Measurements from ENCODE around the gene HS6ST3. TPM values are rescaled to one million over a fixed set of nuclear protein-coding genes. Genes with fewer than 3 reads are reported as not detected.

The HS6ST3 gene
- total RNA-seq, 1 donor from 2014 or later = not detected

DNA sequence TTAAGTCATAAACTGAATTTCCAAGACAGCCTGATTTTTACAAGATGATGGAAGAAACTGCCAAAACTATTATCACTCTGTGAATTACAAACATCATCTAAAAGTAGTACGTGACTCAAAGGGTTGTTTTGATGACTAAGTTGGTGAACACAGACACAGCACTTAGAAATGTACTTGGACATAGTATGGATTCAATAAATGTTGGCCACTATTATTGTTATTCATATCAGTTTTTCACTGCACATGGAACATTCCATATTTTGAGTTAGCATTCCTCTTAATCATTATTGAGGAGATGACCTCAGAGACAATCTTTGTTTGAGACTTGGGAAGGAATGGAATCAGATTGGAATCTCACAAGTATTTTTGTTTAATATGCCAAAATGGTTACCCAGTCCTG lies 731.5 kb downstream of the HS6ST3 start:
- DNase-seq (ENCODE audit: low read depth) = no peak

DNA sequence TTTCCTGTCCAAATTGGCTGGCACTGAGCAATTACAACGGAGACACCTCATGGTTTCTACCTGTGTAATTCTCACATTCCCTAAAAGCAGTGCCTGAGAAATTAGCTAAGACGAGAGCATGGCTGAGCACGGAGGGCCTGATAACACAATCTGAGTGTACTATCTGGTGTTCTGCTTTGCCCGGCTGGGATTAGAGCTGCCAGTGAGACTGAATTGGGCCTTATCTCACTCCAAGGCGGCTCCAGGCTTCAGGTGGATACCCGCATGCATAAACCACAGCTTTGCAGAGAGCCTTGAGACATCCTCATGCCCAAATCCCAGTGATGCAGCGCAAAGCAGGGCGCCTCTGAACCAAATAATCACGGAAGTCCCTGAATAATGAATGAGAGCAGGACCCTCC lies 732.1 kb downstream of the HS6ST3 start:
- no peak for DNase-seq (ENCODE audit: low read depth)

DNA sequence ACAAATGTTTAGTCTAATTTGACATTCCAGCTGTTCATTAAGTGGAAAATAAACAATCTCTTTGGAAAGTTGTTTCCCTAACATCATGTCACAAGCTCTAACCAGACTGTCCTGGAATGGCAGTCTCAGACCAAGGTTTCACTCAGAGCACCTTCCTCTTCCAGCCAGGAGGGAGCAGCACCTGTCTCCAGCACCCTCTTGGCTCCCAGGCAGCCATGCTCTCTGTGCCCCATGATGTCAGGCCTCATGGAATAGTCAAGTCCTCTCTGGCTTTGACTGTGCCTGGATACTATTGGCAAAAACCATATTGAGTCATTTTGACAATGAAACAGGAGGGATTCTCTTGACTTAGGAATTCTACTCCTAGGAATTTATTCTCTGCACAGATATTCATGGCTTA lies 733.0 kb downstream of the HS6ST3 start:
- DNase-seq (ENCODE audit: low read depth) = peak; percentile 24

DNA sequence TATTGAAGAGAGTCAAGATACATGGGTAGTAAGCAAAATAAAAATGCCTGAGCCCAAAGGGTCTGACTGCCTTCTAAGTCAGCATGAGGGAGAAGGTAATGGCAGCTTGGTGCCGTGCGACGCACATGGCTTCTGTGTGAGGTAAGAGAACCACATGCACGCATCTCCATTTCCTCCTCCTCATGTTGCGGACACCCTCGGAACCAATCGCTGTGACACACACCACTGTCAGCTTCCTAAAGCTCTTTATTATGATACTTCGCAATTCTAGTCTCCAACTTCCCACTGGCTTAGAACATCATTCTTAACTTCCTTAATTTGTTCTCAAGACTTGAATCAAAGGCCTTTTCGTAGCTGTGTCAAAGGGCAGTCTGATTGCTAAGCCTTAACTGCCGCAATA lies 734.2 kb downstream of the HS6ST3 start:
- no peak for DNase-seq (ENCODE audit: low read depth)

DNA sequence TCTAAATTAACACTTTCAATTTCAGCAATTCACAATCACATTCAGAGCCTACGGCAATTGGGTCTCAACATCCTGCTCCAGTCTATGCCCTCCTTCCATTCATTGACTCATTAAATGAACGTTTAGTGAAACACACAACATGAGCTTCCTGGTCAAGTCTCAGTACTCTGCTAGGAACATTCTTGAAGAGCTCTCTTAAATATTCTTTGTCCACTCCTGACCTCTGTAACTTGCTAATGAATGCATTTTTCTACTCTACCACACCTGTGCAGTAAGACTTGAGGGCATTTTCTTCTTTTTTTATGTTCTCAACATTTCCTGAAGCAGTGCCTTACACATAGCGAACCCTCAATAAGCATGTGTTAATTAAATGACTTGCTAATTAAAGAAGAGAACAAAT lies 735.7 kb downstream of the HS6ST3 start:
- DNase-seq (ENCODE audit: low read depth) = no peak

DNA sequence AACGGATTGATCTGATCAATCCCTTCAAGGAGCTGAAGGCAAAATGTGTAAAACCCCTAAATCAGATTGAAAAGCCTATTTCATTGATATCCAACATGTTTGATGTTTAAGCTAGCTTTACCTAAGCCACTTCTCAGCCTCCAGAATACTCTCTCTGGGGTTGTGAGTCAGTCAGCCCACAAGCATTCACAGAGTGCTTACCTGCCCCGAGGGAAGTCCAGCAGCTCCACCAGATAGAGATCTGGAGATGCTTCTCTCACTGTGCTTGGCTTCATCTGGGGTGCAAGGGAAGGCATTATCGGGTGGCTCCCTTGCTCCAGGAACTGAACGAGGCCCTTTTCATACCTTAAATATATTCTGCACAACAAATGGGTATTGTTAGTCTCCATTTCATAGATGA lies 744.7 kb downstream of the HS6ST3 start:
- no peak for DNase-seq (ENCODE audit: low read depth)

DNA sequence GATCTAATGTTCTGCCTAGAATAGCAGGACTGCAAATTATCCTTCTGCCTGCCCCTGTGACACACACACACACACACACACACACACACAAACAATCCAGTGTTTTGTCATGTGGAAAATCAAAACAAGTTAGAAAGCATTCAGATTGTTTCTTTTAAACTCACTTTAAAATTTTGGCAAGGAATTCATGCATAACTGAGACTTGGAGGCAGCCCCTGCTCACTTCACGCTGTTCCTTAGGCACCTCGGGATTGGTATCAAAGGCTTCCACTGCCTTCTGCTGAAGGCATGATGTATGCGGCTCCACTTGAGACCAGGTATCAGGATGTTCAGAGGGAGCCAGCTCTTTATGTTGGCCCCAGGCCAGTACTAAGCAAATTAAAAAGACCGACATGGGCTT lies 745.6 kb downstream of the HS6ST3 start:
- DNase-seq (ENCODE audit: low read depth) = no peak

DNA sequence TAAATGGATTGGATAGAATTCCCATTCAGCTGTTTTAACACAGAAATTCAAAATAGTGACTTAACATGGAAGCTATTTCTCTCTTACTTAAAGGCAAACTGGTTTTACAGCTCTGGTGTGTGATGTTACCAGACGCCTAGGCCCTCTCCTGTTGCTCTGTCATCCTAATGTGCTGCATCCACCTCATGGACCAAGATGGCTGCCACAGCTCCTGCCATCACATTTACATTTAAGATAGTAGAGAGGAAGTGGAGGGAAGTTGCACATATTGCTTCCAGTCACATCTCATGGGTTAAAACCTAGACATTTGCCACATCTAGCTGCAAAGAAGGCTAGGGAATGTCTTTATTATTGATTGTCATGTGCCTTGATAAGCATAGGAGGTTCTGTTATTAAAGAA lies 746.8 kb downstream of the HS6ST3 start:
- no peak for DNase-seq (ENCODE audit: low read depth)

DNA sequence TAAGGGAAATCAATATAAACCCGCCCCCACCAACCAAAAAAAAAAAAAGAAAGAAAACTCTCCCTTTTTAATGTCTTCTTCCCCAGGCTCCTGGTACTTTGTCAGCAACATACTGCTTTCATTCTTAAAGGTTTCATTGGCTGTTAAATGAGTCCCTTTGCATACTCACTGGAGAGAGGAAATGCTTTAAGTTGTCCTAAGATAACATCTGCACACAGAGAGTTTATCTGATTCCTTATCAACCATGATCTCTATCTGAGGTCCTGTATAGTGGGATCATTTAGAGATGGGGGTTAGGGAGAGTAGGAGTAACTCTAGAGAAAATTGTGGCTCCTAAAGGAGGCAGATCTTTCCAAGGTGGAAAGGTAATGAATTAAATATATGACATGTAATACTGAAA lies 747.9 kb downstream of the HS6ST3 start:
- DNase-seq (ENCODE audit: low read depth) = no peak

DNA sequence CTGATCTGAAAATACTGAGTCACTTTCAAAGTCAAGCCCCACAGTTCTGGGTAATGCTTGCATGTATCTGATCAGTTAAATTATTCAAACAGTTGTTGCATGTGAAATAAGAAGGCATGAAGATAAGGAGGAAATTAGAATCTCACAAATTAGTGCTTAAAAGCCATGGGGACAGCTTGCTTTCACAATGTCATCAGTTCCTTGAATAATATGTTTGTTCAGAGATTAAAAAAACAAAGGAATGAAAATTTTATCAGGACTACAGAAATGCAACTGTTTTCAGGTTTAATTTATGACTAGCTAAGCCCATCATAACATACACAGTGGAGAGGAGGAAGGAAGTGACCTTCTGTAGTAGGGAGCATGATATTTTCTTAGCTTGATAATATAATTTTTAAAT lies 754.3 kb downstream of the HS6ST3 start:
- no peak for DNase-seq (ENCODE audit: low read depth)

DNA sequence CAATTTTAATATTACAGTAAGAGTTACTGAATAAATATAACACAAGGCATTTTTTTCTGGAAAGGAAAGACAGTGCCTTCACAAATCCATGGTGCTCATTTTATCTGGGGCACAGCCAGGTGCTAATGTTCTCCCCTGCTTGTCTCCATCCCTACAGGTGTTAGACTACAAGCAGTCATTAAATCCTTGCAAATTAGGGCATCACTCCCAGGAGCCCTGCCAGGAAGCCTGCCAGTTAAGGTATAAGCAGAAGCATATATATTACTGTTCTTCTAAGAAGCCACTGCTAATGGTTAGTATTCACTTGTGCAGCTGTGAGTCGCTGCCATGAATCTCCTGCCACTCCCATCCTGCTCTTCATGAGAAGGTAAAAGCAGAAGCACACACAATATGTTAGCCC lies 754.7 kb downstream of the HS6ST3 start:
- DNase-seq (ENCODE audit: low read depth) = no peak

DNA sequence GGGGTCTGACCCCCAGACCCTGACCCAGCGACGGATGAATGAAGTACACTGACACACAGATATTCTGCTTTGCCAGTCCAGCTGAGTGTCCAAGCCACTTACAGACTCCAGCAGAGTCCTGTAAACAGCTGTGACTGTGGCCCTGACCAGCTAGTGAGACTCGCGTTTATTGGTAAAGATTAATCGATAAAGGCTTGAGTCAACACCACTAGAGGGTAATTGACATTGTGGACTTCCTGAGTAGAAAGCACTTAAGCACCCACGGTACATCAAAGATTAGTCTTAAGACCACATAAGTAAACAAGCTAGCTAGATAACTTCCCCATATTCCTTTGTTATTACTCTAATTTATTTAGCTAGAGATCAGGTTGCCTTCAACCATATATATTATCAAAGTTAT lies 758.4 kb downstream of the HS6ST3 start:
- DNase-seq (ENCODE audit: low read depth) = no peak

DNA sequence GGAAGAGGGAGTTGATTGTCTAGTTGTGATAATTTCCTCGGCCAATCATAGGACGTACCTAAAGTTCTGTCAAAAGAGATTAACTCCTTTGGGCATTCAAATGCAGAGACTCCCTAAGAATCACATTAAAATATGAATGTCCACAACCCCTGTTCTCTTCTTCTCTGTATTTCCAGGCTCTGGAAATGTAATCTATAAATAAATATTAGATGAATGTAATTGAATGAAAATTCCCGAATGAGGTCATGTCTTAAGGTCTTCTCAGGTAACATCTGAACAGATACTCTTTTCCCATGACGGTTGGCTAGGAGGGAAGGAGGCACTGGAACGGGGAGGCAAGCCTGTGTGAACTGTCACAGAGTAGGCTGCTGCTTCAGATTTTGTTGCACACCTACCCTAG lies 759.2 kb downstream of the HS6ST3 start:
- no peak for DNase-seq (ENCODE audit: low read depth)

DNA sequence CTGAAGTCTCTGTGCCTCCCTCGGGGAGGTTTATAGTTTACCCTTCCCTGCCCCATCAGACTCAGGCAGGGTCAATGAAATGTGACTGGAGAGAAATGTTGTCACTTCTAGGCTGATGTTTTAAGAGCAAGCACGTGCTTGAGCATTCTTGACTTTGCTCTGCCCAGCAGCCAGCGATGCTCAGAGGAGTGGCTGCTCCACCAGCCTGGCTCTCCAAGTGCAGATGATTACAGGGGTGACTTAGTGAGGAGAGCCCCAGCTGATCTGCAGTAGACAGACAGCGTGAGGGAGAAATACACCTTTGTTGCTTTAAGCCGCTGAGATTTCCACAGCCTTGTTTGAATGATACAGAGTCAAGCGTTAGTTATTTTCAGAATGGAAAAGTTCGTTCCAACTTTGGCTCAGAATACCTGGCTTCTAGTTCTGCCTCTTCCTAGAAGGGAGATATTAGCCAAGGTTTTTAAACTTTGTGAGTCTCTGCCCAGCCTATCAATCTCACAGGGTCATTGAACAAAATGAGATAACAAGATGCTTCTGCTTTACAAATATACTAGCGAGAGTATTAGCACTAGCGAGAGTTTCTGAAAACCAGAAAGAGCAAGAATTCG lies 760.7 kb downstream of the HS6ST3 start:
- no peak for DNase-seq (ENCODE audit: low read depth)

DNA sequence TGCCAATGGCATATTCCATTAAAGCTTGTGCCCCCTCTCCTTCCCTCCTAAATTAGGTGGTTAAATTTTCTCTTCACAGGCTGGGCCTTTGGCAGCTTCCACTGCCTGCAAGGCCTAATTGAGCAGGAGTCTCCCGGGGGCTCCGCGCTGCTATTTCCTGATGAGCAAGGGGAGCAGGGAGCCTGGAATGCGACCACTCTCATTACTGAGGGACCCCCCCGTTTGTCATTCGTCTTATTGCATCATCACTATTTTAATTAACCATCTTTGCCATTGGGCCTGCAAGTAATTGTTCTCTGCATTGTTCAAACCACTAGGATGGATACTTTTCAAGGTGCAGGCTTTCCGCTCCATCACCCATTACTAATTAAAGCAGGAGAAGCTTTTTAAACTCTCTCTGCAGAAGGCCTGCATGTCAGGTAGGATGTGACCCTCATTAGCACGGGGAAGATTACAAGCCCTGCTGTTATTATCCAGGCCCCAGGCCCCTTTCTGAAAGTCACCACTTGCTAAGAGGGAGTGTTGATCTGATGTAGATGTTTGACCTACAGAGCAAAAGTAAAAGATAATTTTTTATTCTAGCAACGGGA lies 762.0 kb downstream of the HS6ST3 start:
- no peak for DNase-seq (ENCODE audit: low read depth)

DNA sequence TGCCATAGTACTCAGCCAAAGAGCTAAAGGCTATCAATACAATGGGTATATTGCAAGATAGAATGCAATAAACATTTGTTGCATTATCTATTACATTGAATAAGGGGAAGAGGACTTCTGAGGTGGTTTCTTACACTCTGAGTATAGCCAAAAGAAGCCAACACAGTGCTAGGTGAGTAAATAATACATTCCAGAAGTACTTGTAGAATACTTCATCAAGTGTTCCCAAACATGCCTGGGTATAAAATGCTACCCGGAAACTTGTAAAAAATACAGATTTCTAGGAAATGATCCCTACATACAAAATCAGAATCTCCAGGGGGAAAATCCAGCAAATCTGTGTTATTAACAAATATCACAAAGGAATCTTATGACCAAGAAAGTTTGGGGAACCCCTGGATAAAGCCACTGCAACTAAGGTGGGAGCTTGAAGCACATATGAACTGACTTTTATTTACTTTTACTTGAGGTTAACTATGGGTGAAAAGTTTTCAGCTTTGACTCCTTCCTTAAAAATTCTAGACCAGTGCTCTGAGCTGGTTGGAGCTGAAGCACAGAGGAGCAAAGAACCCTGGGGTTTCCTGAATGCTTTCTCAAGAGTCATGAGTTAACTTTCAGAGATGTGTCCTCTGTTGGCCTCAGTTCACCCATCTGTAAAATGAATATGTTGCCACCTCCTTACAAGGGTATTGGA lies 768.4 kb downstream of the HS6ST3 start:
- no peak for DNase-seq (ENCODE audit: low read depth)

DNA sequence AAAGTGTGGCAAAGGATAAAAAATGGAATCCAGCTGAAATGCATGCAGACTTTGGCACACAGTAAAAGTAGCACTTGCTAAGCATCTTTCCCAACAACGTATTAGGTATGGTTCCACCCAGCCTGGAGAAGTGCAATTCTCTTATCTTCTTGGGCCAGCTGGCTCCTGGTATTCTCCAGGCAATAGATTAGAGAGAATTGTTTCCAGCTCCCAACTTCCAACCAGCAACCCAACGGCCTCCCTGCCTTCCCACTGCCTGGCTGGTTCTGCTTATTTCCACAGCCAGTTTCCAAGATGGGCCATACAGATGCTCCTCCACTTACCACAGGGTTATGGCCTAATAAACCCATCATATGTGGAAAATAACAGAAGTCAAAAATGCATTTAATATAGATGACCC lies 771.0 kb downstream of the HS6ST3 start:
- DNase-seq (ENCODE audit: low read depth) = no peak

DNA sequence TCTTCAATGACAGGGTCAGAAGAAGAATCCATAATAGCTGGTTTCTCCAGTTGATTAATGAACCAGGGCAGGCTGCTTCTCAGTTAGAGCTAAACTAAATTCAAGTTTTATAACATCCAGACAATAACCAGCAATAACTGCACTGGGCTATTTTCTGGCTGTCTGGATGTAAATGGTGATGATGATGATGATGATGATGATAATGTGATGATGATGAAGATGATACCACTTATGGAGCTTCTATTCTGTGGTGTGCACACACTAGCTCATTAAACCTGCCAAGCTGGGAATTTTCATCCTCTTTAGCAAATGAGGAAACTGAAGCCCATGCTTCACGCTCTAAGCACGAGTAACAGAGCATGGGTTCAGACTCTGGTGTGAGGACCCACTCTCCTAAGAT lies 772.2 kb downstream of the HS6ST3 start:
- no peak for DNase-seq (ENCODE audit: low read depth)

DNA sequence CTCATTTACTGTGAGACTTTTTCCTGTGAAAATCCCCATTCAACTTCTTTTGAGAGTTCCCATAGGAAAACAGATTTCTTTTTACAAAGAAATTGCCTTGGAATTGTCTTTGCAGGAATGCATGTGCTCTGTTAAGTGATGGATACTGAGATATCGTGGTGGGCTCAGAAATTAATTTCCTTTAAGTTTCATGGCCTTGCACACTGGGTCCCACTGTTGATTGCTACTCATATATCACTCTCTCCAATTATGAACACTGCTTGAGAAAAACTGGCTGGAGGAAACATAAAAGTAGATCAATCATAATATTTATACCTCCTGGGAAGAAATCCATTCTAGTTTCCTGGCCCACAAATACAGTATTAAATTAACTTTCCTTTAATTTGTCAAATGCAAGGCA lies 773.1 kb downstream of the HS6ST3 start:
- DNase-seq (ENCODE audit: low read depth) = no peak

DNA sequence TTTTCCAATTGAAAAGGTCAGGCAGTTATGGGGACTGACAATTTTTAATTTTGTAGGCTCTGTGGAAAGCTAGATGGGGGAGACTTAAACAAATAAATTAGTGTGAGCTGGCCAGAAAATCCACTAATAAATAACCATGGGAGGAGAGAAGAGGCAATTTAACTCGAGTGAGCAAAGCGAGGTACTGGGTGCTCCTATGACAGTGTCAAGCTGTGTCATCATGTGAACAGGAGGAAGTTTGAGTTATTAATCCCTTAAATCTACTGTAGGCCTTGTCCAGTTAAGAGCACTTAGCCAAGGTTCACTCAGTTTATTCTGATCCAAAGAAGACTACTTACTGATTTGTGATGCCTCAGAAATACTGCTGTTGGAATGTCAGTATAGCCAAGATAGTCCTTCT lies 781.6 kb downstream of the HS6ST3 start:
- DNase-seq (ENCODE audit: low read depth) = no peak

DNA sequence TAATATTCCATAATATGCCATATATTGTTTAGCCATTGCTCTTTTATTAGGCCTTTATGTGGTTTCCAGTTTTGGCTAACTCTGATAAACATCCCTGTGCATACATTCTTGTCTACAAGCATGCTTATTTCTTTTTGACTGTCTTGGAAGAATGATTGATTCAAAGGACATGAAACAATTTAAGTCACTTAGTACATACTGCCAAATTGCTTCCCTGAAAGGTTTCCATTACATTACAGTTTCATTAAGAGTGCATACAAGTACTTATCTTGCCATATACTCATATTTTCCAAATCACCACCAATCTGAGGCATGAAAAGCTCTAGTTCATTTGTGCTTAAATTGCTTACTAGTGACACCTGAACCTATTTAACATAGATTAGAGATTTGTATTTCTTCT lies 790.5 kb downstream of the HS6ST3 start:
- DNase-seq (ENCODE audit: low read depth) = no peak
